ENCODE results near the gene PLCB3. TPM values are rescaled to one million over a fixed set of nuclear protein-coding genes. Genes with fewer than 3 reads are reported as not detected.

Gene PLCB3
- total RNA-seq, 1 donor from 2014 or later, result 66.6 TPM

DNA sequence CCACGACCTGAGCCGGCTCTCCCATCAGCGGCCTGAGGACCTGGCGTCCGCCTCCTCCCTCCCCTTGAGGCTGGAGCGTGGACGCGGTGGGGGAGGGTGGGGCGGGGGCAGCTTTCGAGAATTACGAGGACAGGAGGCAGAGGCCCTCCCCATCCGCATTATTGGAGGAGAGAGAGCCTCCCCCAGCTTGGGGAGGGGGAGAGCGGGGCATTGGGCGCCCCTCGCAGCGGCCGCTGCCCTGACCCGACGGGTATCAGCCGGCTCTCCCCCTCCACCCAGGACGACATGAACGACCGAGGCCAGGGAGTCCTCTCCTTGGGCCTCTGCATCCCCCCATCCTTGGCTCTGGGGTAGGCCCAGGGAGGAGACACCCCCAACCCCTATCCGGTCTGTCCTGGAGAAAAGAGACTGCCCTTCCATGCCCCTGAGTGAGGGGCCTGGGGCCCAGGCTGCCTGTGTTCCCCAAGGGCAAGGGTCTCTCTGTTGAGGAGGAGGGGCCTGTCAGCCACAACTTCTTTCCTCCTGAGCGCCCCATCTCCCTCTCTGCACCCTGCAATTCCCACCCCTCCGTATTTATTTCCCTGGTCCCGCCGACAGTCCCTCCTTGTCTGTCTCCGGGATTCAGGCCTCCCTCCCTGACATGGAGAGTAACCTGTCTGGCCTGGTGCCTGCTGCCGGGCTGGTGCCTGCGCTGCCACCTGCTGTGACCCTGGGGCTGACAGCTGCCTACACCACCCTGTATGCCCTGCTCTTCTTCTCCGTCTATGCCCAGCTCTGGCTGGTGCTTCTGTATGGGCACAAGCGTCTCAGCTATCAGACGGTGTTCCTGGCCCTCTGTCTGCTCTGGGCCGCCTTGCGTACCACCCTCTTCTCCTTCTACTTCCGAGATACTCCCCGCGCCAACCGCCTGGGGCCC, 34.8 kb downstream of the PLCB3 start:
- DNase-seq (ENCODE audit: low read depth, low spot score), result no peak

DNA sequence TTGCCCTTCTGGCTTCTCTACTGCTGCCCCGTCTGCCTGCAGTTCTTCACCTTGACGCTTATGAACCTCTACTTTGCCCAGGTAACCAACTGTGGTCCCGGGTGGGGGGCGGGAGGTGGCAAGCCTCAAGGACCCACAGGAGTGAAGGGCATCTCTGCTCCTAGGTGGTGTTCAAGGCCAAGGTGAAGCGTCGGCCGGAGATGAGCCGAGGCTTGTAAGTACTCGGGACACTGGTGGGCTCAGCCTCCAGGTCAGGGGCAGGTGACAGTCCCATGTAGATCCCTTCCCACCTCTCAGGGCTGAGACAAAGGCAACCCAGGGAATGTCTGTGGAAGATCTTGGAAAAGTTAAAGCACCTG, 35.5 kb downstream of the PLCB3 start:
- no peak for DNase-seq (ENCODE audit: low read depth, low spot score)

DNA sequence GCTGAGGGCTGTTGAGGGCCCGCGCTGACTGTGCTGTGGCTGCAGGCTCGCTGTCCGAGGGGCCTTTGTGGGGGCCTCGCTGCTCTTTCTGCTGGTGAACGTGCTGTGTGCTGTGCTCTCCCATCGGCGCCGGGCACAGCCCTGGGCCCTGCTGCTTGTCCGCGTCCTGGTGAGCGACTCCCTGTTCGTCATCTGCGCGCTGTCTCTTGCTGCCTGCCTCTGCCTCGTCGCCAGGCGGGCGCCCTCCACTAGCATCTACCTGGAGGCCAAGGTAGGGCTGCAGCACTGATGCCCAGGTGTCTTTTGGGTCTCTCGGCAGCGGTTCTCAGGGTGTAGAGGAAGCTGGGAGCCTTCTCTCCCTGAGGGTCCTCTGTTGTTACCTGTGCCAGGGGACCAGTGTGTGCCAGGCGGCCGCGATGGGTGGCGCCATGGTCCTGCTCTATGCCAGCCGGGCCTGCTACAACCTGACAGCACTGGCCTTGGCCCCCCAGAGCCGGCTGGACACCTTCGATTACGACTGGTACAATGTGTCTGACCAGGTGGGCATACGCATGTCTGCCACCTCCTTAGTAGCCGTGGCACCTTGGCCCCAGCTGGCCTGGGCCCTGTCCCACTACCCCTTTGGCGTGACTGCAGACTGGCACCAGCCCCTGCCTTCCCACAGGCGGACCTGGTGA, 36.5 kb downstream of the PLCB3 start:
- no peak for DNase-seq (ENCODE audit: low read depth, low spot score)

DNA sequence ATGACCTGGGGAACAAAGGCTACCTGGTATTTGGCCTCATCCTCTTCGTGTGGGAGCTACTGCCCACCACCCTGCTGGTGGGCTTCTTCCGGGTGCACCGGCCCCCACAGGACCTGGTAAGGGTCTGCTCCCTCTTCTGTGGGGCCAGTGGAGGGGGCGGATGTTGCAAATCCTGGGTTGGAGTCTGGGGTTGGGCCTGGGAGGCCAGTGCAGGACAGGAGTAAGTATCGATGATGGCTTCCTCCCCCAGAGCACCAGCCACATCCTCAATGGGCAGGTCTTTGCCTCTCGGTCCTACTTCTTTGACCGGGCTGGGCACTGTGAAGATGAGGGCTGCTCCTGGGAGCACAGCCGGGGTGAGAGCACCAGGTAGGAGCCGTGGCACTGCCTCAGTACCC, 37.0 kb downstream of the PLCB3 start:
- no peak for DNase-seq (ENCODE audit: low read depth, low spot score)

DNA sequence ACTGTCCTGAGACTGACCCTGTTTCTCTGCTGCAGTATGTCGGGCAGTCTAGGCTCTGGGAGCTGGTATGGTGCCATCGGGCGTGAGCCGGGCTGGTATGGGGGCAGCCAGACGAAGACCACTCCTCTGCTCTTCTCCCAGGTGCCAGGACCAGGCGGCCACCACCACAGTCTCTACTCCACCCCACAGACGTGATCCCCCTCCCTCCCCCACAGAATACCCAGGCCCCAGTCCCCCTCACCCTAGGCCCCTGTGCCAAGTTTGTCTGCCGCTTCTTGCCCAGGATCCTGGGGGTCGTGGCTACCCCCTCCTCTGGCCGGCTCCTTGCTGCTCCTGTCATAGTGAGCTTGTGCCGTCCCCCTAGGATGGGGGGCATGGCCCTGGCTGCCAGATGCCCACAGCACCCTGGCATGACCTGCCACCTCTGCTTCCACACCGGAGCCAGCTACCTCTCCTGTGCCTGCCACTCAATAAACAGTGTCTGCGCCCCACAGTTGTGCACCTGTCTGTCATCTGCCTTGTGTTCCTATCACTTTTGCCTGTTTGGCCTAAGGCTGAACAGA, 37.8 kb downstream of the PLCB3 start:
- no peak for DNase-seq (ENCODE audit: low read depth, low spot score)

DNA sequence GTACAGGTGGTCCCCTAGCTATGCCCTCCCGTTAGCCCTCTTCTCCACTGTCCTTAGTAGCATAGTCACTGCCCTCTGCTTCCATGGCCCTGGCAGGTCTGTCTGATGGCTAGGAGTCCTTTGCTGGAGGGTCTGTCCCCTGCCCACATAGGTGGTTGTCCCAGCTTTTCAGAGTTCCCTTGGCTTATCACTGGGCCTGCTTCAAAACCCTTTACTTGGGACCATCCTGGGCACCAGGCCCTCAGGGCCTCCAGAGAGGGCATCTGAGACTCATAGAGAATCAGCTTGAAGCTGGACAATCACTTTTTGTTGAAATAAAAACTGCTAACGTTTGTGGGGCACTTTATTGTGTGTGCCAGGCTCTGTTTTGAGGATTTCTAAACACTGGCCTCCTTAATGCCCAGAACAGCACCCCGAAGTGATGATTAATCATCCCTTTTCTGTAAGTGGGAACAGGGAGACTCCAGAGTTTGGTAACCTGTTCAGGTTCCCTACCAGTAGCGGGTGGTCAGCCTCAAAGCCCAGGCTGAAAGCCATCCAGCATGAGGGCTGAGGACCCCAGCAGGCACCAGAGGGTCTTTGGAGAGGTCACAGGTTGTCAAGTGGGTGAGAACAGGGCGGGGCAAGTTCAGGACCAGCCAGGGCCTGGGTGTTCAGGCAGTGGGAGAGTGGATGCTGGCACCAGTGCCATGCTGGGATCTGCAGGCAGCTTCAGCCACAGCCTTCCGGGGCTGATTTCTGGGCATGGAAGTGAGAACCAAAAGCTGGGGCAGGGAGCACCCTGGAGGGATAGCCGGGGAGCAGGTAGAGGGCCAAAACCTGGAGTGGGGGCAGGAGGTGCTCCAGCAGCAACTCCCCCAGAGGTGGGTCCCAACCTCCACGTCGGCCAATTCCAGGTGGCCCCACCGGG, 39.3 kb downstream of the PLCB3 start:
- DNase-seq (ENCODE audit: low read depth, low spot score), result no peak

- no peak for DNase-seq (ENCODE audit: low read depth, low spot score)
Observed at GRCh38 chr11:64291262-64291751, 40.0 kb downstream of the PLCB3 start, which contains the start of gene KCNK4. Gene KCNK4 (plus strand): TSS chr11:64291302. CDS start chr11:64293019, 1,717 bp downstream.

DNA sequence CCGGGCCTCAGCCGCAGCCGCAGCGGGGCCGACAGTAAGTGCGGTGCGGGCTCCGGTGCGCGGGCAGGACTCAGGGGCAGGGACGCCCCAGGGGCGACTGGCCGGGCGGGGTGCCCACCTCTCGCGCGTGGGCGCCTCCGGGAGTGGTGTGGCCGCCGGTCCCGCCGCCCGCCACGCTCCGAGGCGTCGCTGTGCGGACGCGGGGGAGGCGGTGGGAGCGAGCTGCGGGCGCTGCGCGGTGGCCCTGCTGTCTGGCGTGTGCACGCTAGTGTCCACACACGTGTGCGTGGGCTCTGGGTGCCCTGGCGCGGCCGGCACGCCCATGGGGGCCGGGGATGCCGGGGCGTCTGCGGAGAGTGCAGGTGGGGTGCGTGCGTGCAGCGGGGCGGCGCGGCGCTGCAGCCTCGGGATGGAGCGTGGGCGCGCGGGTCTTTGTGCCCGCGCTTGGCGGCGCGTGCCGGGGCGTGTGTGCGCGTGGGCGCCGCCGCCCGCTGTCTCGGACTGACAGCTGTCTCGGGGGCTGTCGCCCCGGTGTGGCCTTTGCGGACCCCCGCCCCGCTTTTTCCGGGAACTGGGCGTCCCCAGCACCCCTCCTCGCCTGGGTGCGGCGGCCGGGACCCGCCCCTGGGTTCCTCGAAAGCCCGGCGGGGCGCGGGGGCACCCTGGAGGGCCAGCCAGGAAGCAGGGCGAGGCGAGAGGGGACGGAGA, 40.6 kb downstream of the PLCB3 start:
- DNase-seq (ENCODE audit: low read depth, low spot score), result no peak

DNA sequence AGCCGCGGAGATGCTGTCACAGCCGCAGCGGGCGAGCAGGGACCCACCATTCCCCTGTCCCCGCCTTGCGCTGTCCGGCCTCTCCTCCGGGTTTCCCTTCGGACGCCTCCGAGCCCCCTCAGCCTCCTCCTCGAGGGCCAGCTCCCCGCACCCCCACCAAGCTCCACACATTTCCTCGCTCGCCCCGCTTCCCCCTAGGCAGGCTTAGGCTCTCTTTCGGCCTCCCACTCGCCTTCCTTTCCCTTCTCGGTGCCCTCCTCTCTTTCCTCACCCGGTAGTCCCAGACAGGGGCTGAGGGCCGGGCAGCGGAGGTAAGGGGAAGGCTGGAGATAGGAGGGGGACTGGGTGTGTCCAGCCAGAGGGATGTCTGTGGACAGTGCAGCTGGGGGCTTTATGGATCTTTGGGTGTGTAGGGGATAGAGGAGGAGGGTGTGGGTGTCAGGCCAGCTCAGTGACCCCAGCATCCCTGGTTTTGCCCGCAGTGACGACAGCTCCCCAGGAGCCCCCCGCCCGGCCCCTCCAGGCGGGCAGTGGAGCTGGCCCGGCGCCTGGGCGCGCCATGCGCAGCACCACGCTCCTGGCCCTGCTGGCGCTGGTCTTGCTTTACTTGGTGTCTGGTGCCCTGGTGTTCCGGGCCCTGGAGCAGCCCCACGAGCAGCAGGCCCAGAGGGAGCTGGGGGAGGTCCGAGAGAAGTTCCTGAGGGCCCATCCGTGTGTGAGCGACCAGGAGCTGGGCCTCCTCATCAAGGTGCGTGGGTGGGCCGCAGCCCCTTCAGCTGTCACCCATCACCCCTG, 41.3 kb downstream of the PLCB3 start:
- DNase-seq (ENCODE audit: low read depth, low spot score), result no peak

DNA sequence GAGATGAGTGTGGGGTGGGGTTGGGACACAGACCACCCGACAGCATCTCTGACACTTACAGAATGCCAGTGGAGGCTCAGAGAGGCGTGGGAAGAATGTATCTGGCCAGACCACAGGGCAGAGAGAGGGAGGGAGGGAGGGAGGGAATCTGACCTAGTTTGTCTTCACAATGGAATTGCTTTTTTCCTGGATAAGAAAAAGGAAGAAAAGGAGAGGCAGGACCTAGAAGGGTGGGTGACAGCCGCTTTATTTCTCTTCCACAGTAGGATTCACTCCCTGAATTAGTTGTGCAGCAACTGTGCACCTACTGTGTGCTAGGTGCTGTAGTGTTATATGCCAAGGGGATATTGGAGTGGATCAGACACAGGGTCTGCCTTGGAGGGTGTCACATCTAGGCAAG, 43.4 kb downstream of the PLCB3 start:
- DNase-seq (ENCODE audit: low read depth, low spot score), result no peak

DNA sequence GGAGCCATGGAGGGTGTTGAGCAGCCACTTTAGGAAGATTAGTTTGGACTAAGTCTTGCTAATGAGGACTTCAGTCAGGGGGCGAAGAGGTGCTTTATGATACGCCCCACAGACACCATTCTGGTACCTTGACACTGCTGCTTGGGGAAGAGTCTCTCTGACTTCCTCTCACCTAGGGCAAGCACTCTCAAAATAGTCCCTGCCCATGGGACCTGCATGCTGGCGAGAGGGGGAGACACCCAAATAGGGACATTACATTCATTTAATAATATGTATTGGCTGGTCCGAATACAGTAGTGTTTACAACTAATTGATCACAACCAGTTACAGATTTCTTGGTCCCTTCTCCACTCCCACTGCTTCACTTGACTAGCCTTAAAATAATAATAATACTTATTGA, 44.4 kb downstream of the PLCB3 start:
- DNase-seq (ENCODE audit: low read depth, low spot score), result no peak

GRCh38 chr11:64296236-64296635, 44.9 kb downstream of the PLCB3 start:
- DNase-seq (ENCODE audit: low read depth, low spot score), result no peak

DNA sequence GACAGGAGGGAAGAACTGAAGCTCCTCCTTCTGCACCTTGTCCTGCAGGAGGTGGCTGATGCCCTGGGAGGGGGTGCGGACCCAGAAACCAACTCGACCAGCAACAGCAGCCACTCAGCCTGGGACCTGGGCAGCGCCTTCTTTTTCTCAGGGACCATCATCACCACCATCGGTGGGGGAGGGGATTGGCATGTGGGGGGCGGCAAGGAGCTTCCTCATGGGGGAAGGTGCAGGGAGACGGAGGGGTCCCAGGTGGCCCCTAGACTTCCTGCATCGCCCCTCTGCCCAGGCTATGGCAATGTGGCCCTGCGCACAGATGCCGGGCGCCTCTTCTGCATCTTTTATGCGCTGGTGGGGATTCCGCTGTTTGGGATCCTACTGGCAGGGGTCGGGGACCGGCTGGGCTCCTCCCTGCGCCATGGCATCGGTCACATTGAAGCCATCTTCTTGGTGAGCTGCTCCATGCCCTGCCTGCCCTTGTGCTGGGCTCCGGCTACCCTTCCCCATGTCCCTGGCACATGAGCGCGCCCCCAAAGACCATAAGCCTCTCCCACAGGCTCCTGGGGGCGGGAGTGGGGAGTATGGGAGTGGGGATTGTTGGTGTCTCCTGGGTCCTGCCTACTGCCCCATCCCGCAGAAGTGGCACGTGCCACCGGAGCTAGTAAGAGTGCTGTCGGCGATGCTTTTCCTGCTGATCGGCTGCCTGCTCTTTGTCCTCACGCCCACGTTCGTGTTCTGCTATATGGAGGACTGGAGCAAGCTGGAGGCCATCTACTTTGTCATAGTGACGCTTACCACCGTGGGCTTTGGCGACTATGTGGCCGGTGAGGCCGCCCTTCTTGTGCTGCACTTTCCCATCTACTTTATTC, 45.7 kb downstream of the PLCB3 start:
- no peak for DNase-seq (ENCODE audit: low read depth, low spot score)

- DNase-seq (ENCODE audit: low read depth, low spot score), result no peak
Observed at GRCh38 chr11:64297699-64298358, 46.5 kb downstream of the PLCB3 start.

- DNase-seq (ENCODE audit: low read depth, low spot score), result no peak
Observed at GRCh38 chr11:64298966-64299846, 47.9 kb downstream of the PLCB3 start.

DNA sequence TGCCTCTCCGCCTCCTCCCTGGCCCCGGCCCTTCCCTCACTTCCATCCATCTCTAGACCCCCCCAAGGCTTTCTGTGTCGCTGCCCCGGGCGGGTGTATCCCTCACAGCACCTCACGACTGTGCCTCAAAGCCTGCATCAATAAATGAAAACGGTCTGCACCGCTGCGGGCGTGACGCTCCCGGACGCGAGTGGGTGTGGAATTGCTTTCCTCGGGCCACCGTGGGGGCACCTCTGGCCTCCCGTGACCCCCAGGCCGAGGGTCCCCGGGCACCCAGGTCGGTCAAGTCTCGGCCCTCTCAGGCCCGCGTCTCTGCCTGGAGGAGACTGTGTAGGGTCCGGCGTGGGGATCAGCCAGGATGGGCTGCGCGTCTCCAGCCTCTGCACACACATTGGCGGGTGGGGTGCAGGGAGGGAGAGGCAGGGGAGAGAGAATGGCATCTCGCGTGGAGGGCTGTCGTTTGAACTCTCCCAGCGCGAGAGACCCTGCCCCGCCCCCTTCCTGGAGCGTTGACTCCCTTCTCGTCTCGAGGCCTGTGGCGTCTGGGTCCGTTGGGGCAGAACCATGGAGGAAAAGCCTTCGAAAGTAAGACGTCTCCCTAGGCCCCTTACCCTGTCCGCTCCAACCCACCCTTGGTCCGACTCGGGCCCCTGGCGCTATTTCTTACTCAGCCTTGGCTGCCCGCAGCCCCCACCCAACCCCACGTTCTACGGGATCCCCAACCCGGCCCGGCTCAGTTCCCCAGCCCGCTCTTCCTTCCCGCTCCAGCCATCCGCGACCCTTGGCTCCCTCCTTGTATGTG, 48.7 kb downstream of the PLCB3 start, which contains the start of gene CATSPERZ:
Gene CATSPERZ (plus strand): TSS at position 512 of the 802 bp plus-strand sequence. CDS start 53 bp downstream, at position 565.
- no peak for DNase-seq (ENCODE audit: low read depth, low spot score)

All from pulmonary artery endothelial cell (primary cell).